ENCODE data around the gene KASH5.

- no peak for TF ChIP-seq POLR2AphosphoS5 (IDR thresholded peaks at IDR 0.05; ENCODE audit: low read depth, low read length)
- TF ChIP-seq POLR2A (IDR thresholded peaks at IDR 0.05; ENCODE audit: low read depth, low read length), result no peak
- no peak for TF ChIP-seq TAF1 (IDR thresholded peaks at IDR 0.05; ENCODE audit: borderline replicate concordance, low read depth, low read length)
These were observed 27.8 kb downstream of the KASH5 start for GRCh38 chr19:49415810-49416200.
